Panc1 (cell line): ENCODE measurements around the gene GBF1. TPM values are rescaled to one million over a fixed set of nuclear protein-coding genes. Genes with fewer than 3 reads are reported as not detected.
A peak's percentile ranks its signal among the peaks of the same experiment; 100 is the strongest.

Experiments
- ATAC-seq: fragments of 200-7000 bp; cut with Tn5 transposase; 2 replicates; pipeline ENCODE4 v1.9.1; 2020; ENCODE audit warnings: mild to moderate bottlenecking, moderate library complexity
- BruUV-seq: library from RNA; stranded (reverse); fragments of 400-500 nt; replicated peaks from 2 replicates; lab custom pipeline; 2021; lab: Mats Ljungman, UMichigan
- CTCF ChIA-PET: fragments of 300-600 bp; sonication (Branson Sonifier 250); formaldehyde crosslinking; loops from one replicate; lab custom pipeline; 2022; ENCODE audit warnings: antibody characterized with exemption; lab: Charles Lee
- POLR2A ChIA-PET: fragments of 300-600 bp; sonication (Branson Sonifier 250); formaldehyde crosslinking; loops from one replicate; lab custom pipeline; 2022; ENCODE audit warnings: antibody characterized with exemption; lab: Charles Lee
- DNase-seq: peaks from one replicate; pipeline ENCODE4 v3.0.0-alpha.2; 2010; ENCODE audit warnings: low read depth, low spot score
- H3K27ac ChIP-seq: 2 replicates; pipeline ENCODE4 v1.5.1; 2011; ENCODE audit warnings: mild to moderate bottlenecking, low read length, inconsistent platforms
- H3K27me3 ChIP-seq: fragments of 200-500 bp; sonication (Bioruptor generic); 2 replicates; pipeline ENCODE4 v1.6.0; 2014; ENCODE audit warnings: low read length, inconsistent platforms; ENCODE audit not compliant: control insufficient read depth, insufficient read depth
- H3K36me3 ChIP-seq: fragments of 200-500 bp; sonication (Bioruptor generic); 2 replicates; pipeline ENCODE4 v1.5.1; 2014; ENCODE audit warnings: inconsistent platforms, mild to moderate bottlenecking, low read length, moderate library complexity; ENCODE audit not compliant: control insufficient read depth, insufficient read depth
- H3K4me1 ChIP-seq: 2 replicates; pipeline ENCODE4 v1.5.1; 2011; ENCODE audit warnings: inconsistent platforms, mild to moderate bottlenecking, low read length, moderate library complexity; ENCODE audit not compliant: control insufficient read depth, insufficient read depth
- H3K4me3 ChIP-seq, 2 experiments: 2 replicates each; pipeline ENCODE4 v1.5.1; 2011 to 2012; ENCODE audit warnings: low read depth in 2 of 2, low read length in 2 of 2, mild to moderate bottlenecking in 2 of 2, inconsistent platforms in 1 of 2, moderate library complexity in 1 of 2
- H3K9me3 ChIP-seq: fragments of 200-500 bp; sonication (Bioruptor generic); 2 replicates; pipeline ENCODE4 v1.5.1; 2014; ENCODE audit warnings: low read depth, mild to moderate bottlenecking, inconsistent platforms, low read length, moderate library complexity; ENCODE audit not compliant: control insufficient read depth, insufficient read depth
- POLR2AphosphoS5 ChIP-seq: IDR thresholded peaks from 2 replicates; pipeline ENCODE4 v1.6.1; 2012; ENCODE audit warnings: mild to moderate bottlenecking, low read depth, low read length, moderate library complexity
- SIN3A ChIP-seq: IDR thresholded peaks from 2 replicates; pipeline ENCODE4 v1.6.1; 2012; ENCODE audit warnings: low read depth, mild to moderate bottlenecking, low read length, moderate library complexity, borderline replicate concordance; ENCODE audit not compliant: insufficient read depth
- TCF7L2 ChIP-seq: IDR thresholded peaks from 2 replicates; pipeline ENCODE4 v1.6.1; 2011; ENCODE audit warnings: mild to moderate bottlenecking, low read depth, low read length, inconsistent platforms
- in situ Hi-C: cut with HindIII; loops from 2 replicates; pipeline ENCODE4 v1.10.0; 2016; ENCODE audit warnings: low sequenced_read_pairs, low pct_unique_long_range_greater_than_20kb
- intact Hi-C: fragments of 100-400 bp; cut with micrococcal nuclease; formaldehyde crosslinking; loops from one replicate; pipeline ENCODE4 v1.10.0; 2022; ENCODE audit not compliant: unreplicated experiment
- total RNA-seq: library from RNA; stranded (reverse); gene quantifications from one replicate; pipeline ENCODE4 v1.2.1, GENCODE V29; 2021; ENCODE audit not compliant: unreplicated experiment
- TF ChIP-seq, protein P1 (sequence below): fragments of 450-650 bp; IDR thresholded peaks from 2 replicates; pipeline ENCODE4 v1.5.1; 2017; ENCODE audit warnings: mild to moderate bottlenecking
- TF ChIP-seq, protein P2 (sequence below), 2 experiments: IDR thresholded peaks; 2 replicates each; pipeline ENCODE4 v1.6.1; 2011 to 2012; ENCODE audit warnings: low read depth in 2 of 2, control low read depth in 1 of 2, low read length in 1 of 2, mild to moderate bottlenecking in 1 of 2, moderate library complexity in 1 of 2; ENCODE audit not compliant: insufficient read depth in 1 of 2

The GBF1 gene
- total RNA-seq, 1 experiment from 2014 or later: 65.0 TPM

DNA sequence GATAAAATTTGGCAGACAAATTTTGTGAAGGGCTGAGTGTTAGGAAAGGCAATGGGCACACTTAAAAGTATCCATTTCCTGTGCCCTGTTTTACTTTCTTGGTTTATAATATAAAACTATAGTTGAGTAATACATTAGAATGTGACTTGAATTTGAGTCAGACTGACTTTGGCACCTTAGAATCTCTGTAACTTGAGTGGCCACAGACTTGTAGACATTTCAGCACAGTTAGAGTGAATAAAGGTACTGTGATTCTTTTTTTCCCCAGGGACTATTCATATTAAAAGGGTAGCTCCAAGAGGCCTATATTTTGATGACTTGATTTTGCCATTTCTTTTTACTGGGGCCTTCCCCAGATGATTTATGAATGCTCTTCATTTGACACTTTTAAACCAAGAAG is 22.4 kb downstream of the GBF1 start:
- DNase-seq: no peak
- intact Hi-C loops (no loop called here), in situ Hi-C loops (no loop called here)
- Histone ChIP-seq H3K9me3 (no peaks in the 10 kb centered on the region), H3K4me3 (no peak overlapping the region), H3K27me3 (no peaks in the 10 kb centered on the region), H3K4me1 (no peaks in the 10 kb centered on the region), H3K27ac (no peak overlapping the region), H3K36me3 (no peaks in the 10 kb centered on the region; the same call in 1 of the 2 replicates)
- ChIA-PET POLR2A (interaction anchor here (0.6 kb wide), 1 partner anchor 18 kb away, joined by 4 read pairs; no protein-coding TSS in a partner anchor), CTCF (no interaction called here)
- BruUV-seq: TSS peak; percentile 28
- no peak for ATAC-seq
- TF ChIP-seq TCF7L2 (no peak), SIN3A (no peak), POLR2AphosphoS5 (no peak)
- TF ChIP-seq, protein P1, sequence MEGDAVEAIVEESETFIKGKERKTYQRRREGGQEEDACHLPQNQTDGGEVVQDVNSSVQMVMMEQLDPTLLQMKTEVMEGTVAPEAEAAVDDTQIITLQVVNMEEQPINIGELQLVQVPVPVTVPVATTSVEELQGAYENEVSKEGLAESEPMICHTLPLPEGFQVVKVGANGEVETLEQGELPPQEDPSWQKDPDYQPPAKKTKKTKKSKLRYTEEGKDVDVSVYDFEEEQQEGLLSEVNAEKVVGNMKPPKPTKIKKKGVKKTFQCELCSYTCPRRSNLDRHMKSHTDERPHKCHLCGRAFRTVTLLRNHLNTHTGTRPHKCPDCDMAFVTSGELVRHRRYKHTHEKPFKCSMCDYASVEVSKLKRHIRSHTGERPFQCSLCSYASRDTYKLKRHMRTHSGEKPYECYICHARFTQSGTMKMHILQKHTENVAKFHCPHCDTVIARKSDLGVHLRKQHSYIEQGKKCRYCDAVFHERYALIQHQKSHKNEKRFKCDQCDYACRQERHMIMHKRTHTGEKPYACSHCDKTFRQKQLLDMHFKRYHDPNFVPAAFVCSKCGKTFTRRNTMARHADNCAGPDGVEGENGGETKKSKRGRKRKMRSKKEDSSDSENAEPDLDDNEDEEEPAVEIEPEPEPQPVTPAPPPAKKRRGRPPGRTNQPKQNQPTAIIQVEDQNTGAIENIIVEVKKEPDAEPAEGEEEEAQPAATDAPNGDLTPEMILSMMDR: no peak
- TF ChIP-seq, protein P2, sequence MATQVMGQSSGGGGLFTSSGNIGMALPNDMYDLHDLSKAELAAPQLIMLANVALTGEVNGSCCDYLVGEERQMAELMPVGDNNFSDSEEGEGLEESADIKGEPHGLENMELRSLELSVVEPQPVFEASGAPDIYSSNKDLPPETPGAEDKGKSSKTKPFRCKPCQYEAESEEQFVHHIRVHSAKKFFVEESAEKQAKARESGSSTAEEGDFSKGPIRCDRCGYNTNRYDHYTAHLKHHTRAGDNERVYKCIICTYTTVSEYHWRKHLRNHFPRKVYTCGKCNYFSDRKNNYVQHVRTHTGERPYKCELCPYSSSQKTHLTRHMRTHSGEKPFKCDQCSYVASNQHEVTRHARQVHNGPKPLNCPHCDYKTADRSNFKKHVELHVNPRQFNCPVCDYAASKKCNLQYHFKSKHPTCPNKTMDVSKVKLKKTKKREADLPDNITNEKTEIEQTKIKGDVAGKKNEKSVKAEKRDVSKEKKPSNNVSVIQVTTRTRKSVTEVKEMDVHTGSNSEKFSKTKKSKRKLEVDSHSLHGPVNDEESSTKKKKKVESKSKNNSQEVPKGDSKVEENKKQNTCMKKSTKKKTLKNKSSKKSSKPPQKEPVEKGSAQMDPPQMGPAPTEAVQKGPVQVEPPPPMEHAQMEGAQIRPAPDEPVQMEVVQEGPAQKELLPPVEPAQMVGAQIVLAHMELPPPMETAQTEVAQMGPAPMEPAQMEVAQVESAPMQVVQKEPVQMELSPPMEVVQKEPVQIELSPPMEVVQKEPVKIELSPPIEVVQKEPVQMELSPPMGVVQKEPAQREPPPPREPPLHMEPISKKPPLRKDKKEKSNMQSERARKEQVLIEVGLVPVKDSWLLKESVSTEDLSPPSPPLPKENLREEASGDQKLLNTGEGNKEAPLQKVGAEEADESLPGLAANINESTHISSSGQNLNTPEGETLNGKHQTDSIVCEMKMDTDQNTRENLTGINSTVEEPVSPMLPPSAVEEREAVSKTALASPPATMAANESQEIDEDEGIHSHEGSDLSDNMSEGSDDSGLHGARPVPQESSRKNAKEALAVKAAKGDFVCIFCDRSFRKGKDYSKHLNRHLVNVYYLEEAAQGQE (IDR thresholded peaks at IDR 0.05; ENCODE audit: insufficient read depth in 1 of 2, low read depth in 2 of 2, low read length in 1 of 2): no peak

DNA sequence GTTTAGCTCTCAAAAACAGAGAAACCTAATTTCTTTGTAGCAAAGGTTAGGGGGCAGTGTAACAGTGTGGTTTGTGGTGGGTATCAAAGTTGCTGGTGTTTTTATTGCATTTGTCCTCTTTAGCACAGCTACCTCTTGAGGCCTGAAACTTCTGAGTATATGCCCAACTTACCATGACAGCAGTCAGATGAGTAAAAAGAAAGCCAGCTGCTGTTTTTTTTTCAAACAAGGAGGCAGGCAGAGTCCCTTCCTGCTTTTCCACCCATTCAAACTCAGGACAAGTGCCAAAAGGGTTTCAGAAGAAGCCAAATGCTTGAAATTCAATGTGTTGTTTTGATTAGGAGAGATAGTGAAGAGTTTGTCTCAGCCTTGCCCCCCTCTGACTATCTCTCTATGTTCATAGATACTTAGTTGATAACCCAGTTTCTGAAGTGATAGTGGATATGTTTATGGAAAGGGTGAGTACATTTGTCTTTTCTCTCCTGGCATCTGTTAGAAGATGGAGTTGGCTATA is 23.1 kb downstream of the GBF1 start:
- Histone ChIP-seq H3K36me3 (no peaks in the 10 kb centered on the region), H3K9me3 (no peaks in the 10 kb centered on the region), H3K4me3 (no peak overlapping the region), H3K4me1 (no peaks in the 10 kb centered on the region), H3K27me3 (no peaks in the 10 kb centered on the region), H3K27ac (no peak overlapping the region)
- DNase-seq (no peak), ATAC-seq (no peak)
- intact Hi-C loops: no loop called here
- TF ChIP-seq, protein P2 (IDR thresholded peaks at IDR 0.05; ENCODE audit: insufficient read depth in 1 of 2, low read depth in 2 of 2, low read length in 1 of 2): no peak
- TF ChIP-seq TCF7L2 (no peak), SIN3A (no peak), POLR2AphosphoS5 (no peak)
- TF ChIP-seq, protein P1: no peak
- in situ Hi-C loops: no loop called here
- ChIA-PET CTCF (no interaction called here), POLR2A (interaction anchor here (0.5 to 0.6 kb wide), 2 partner anchors 13 to 19 kb away, joined by 4 read pairs; no protein-coding TSS in a partner anchor)
- BruUV-seq: no TSS peak
